WI38 (cell line): ENCODE results near the gene CLIC5.

ENCODE experiments used
- H3K4me3 ChIP-seq: 2 replicates; pipeline ENCODE4 v1.5.1; 2011; ENCODE audit warnings: low read depth, mild to moderate bottlenecking, control low read depth, low read length
- CTCF ChIP-seq: IDR thresholded peaks from 2 replicates; pipeline ENCODE4 v1.5.1; 2012; ENCODE audit warnings: low read depth, mild to moderate bottlenecking, control low read depth, low read length

CLIC5 gene

GRCh38 chr6:46023216-46023915, 7.7 kb upstream of the CLIC5 start:
- no peak for TF ChIP-seq CTCF
- no peak overlapping the region for H3K4me3 ChIP-seq

GRCh38 chr6:46022106-46022948, 6.7 kb upstream of the CLIC5 start:
- TF ChIP-seq CTCF, result no peak
- H3K4me3 ChIP-seq, result no peak overlapping the region

GRCh38 chr6:46017726-46018125, 2.1 kb upstream of the CLIC5 start:
- no peak for TF ChIP-seq CTCF
- H3K4me3 ChIP-seq, result no peak overlapping the region

- H3K4me3 ChIP-seq, result no peak overlapping the region
Observed at GRCh38 chr6:46016063-46016608, 476 bp upstream of the CLIC5 start.

GRCh38 chr6:46014511-46015118, 1.0 kb downstream of the CLIC5 start:
- no peak overlapping the region for H3K4me3 ChIP-seq
- no peak for TF ChIP-seq CTCF

More at GRCh38 chr6:46016063-46016608, 476 bp upstream of the CLIC5 start:
- TF ChIP-seq CTCF, result no peak

GRCh38 chr6:46014046-46014445, 1.6 kb downstream of the CLIC5 start:
- H3K4me3 ChIP-seq, result no peak overlapping the region
- no peak for TF ChIP-seq CTCF
